Nephron progenitor cell (in vitro differentiated cells): Measurements from ENCODE around the gene CD209.

ENCODE experiments used
- DNase-seq: peaks from one replicate; pipeline ENCODE4 v3.0.0; 2021
- H3K27ac Mint-ChIP-seq: 2 replicates; pipeline ENCODE4 v1.8.0; 2021; ENCODE audit warnings: mild to moderate bottlenecking, moderate library complexity, mixed read lengths
- H3K27me3 Mint-ChIP-seq: 2 replicates; pipeline ENCODE4 v1.8.0; 2021; ENCODE audit warnings: mild to moderate bottlenecking, low read depth, mixed read lengths; ENCODE audit not compliant: poor library complexity
- H3K36me3 Mint-ChIP-seq: 2 replicates; pipeline ENCODE4 v1.8.0; 2021; ENCODE audit warnings: low read depth, mixed read lengths
- H3K4me1 Mint-ChIP-seq: 2 replicates; pipeline ENCODE4 v1.8.0; 2021; ENCODE audit warnings: mixed read lengths
- H3K4me3 Mint-ChIP-seq: 2 replicates; pipeline ENCODE4 v1.8.0; 2021; ENCODE audit warnings: mild to moderate bottlenecking, moderate library complexity, mixed read lengths
- H3K9me3 Mint-ChIP-seq: 2 replicates; pipeline ENCODE4 v1.8.0; 2021; ENCODE audit warnings: mild to moderate bottlenecking, moderate library complexity, mixed read lengths
- TF ChIP-seq, protein P1 (sequence below): fragments of 200-600 bp; sonication (generic); IDR thresholded peaks from 2 replicates; pipeline ENCODE4 v1.5.0; 2021; ENCODE audit warnings: antibody characterized with exemption

Gene CD209

DNA sequence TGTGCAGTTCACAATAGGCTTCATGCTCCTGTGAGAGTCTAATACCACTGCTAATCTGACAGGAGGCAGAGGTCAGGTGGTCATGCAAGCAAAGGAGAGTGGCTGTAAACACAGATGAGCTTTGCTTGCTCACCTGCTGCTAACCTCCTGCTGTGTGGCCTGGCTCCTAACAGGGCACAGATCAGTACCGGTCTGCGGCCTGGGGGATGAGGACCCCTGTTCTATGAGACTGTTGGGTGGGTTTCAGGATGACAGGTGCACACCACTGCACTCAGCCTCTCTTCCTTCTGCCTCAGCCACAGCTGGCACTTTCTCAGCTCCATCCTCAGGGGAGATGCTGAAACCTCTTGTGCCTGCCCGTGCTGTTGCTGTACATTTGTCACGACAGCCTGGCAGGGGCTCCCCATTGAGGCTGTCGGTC, 25.1 kb downstream of the CD209 start:
- H3K36me3 Mint-ChIP-seq, result no peaks in the 10 kb centered on the region
- no peak for DNase-seq
- H3K4me1 Mint-ChIP-seq, result no peaks in the 10 kb centered on the region
- no peak overlapping the region for H3K27ac Mint-ChIP-seq
- peaks cover 11% of the 10 kb centered on the region for H3K9me3 Mint-ChIP-seq
- no peak overlapping the region for H3K4me3 Mint-ChIP-seq
- peaks cover 64% of the 10 kb centered on the region for H3K27me3 Mint-ChIP-seq
- TF ChIP-seq, protein P1, sequence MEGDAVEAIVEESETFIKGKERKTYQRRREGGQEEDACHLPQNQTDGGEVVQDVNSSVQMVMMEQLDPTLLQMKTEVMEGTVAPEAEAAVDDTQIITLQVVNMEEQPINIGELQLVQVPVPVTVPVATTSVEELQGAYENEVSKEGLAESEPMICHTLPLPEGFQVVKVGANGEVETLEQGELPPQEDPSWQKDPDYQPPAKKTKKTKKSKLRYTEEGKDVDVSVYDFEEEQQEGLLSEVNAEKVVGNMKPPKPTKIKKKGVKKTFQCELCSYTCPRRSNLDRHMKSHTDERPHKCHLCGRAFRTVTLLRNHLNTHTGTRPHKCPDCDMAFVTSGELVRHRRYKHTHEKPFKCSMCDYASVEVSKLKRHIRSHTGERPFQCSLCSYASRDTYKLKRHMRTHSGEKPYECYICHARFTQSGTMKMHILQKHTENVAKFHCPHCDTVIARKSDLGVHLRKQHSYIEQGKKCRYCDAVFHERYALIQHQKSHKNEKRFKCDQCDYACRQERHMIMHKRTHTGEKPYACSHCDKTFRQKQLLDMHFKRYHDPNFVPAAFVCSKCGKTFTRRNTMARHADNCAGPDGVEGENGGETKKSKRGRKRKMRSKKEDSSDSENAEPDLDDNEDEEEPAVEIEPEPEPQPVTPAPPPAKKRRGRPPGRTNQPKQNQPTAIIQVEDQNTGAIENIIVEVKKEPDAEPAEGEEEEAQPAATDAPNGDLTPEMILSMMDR, result no peak

DNA sequence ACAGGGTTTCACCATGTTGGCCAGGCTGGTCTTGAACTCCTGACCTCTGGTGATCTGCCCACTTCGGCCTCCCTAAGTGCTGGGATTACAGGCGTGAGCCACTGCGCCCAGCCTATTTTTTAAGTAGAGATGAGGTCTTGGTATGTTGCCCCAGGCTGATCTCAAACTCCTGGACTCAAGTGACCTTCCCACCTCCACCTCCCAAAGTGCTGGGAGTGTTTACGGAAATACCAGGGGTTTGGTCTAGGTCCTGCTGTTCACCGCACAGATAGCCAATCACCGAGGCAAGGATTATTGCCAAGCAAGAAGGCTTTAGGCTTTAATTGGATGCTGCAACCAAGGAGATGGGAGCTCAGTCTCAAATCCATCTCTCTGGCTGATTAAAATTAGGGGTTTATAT, 27.0 kb downstream of the CD209 start:
- Mint-ChIP-seq H3K4me3 (no peak overlapping the region), H3K9me3 (peaks cover 13% of the 10 kb centered on the region), H3K27ac (peak overlapping the region; percentile 80), H3K4me1 (no peaks in the 10 kb centered on the region), H3K36me3 (no peaks in the 10 kb centered on the region), H3K27me3 (peaks cover 52% of the 10 kb centered on the region)
- TF ChIP-seq, protein P1, result no peak
- no peak for DNase-seq

DNA sequence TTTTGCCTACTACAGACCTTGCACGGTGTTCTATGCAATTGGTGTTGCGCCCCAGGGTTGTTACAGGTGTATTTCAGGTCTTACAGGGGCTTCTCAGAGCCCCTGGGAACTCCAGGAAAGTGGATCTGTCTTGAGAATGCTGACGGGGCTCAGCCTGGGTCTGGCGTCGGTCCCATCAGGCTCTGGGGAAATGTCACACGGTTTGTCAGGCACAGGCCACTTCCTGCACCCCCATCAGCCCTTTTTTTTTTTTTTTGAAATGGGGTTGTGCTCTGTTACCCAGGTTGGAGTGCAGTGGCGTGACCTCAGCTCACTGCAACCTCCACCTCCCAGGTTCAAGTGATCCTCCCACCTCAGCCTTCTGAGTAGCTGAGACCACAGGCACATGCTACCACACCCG, 28.7 kb downstream of the CD209 start:
- Mint-ChIP-seq H3K27me3 (peaks cover 36% of the 10 kb centered on the region), H3K36me3 (no peaks in the 10 kb centered on the region), H3K4me3 (no peak overlapping the region), H3K4me1 (no peaks in the 10 kb centered on the region), H3K9me3 (peaks cover 13% of the 10 kb centered on the region), H3K27ac (no peak overlapping the region)
- DNase-seq, result no peak
- TF ChIP-seq, protein P1, result no peak

DNA sequence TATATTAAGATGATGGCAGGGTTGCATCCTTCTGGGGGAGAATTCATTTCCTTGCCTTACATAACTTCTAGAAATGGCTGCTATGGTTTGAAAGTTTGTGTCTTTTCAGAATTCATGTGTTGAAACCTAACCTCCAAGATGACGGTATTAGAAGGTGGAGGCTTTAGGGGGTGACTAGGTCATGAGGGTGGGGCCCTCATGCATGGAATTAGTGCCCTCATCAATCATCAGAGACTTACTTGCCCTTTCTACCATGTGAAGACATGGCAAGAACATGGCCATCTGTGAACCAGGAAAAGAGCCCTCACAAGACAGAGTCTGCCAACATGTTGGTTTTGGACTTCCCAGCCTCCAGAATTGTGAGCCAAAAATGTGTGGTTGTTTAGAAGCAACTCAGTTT, 30.6 kb downstream of the CD209 start:
- H3K4me3 Mint-ChIP-seq, result no peak overlapping the region
- H3K36me3 Mint-ChIP-seq, result no peaks in the 10 kb centered on the region

DNA sequence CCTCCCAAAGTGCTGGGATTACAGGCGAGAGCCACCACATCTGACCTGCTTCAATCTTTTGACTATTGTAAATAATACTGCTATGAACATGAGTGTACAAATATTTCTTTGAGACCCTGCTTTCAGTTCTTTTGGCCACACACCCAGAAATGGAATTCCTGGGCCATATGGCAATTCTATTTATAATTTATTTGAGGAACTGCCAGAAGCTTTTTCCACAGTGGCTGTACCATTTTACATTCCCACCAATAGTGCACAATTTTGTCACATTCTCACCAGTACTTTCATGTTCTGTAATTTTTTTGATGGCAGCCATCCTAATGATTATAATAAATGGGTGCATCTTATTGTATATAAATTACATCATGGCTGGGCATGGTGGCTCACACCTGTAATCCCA, 31.7 kb downstream of the CD209 start:
- no peak overlapping the region for H3K4me3 Mint-ChIP-seq
- H3K36me3 Mint-ChIP-seq, result no peaks in the 10 kb centered on the region
- peaks cover 13% of the 10 kb centered on the region for H3K9me3 Mint-ChIP-seq
- no peak overlapping the region for H3K27ac Mint-ChIP-seq
- no peaks in the 10 kb centered on the region for H3K4me1 Mint-ChIP-seq
- TF ChIP-seq, protein P1, result no peak
- DNase-seq, result no peak
- peaks cover 25% of the 10 kb centered on the region for H3K27me3 Mint-ChIP-seq

More for the DNA sequence above, 30.6 kb downstream of the CD209 start:
- H3K27ac Mint-ChIP-seq, result no peak overlapping the region
- peaks cover 13% of the 10 kb centered on the region for H3K9me3 Mint-ChIP-seq
- no peaks in the 10 kb centered on the region for H3K4me1 Mint-ChIP-seq
- DNase-seq, result no peak
- peaks cover 30% of the 10 kb centered on the region for H3K27me3 Mint-ChIP-seq
- TF ChIP-seq, protein P1, result no peak

DNA sequence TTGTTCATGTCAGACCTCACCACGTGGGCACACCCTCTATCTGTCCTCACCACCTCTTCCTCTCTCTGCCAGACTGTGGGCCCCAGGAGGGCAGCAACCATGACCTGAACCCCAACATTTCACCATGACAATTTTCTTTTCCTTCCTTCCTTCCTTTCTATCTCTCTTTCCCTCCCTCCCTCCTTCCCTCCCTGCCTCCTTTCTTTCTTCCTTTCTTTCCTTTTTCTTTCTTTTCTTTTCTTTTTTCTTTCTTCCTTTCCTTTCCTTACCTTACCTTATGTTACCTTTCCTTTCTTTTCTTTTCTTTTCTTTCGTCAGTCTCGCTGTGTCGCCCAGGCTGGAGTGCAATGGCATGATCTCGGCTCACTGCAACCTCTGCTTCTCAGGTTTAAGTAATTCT, 36.7 kb downstream of the CD209 start:
- DNase-seq, result no peak
- H3K36me3 Mint-ChIP-seq, result no peaks in the 10 kb centered on the region

More for the DNA sequence above, 36.7 kb downstream of the CD209 start:
- H3K4me3 Mint-ChIP-seq, result no peak overlapping the region
- TF ChIP-seq, protein P1, result no peak
- peak overlapping the region; percentile 12 for H3K27ac Mint-ChIP-seq
- H3K9me3 Mint-ChIP-seq, result no peaks in the 10 kb centered on the region
- no peaks in the 10 kb centered on the region for H3K4me1 Mint-ChIP-seq
- H3K27me3 Mint-ChIP-seq, result peaks cover 8% of the 10 kb centered on the region
